Measurements from ENCODE around the gene LAMTOR3.

Gene LAMTOR3

GRCh38 chr4:99855678-99856077 is 38.5 kb downstream of the LAMTOR3 start:
- no peak for ATAC-seq
- TF ChIP-seq CREB5 (CRISPR knock-in tag; IDR thresholded peaks at IDR 0.05; ENCODE audit: low read depth) = no peak
- no peak for TF ChIP-seq TSHZ2 (CRISPR knock-in tag; IDR thresholded peaks at IDR 0.05)
- TF ChIP-seq OSR1 (CRISPR knock-in tag; IDR thresholded peaks at IDR 0.05) = no peak
- no peak for TF ChIP-seq CSDC2 (CRISPR knock-in tag; IDR thresholded peaks at IDR 0.05)
- no peak for TF ChIP-seq TCF4 (CRISPR knock-in tag; IDR thresholded peaks at IDR 0.05; ENCODE audit: borderline replicate concordance)
- no peak for TF ChIP-seq PPARA (CRISPR knock-in tag; IDR thresholded peaks at IDR 0.05; ENCODE audit: borderline replicate concordance)
- no peak for TF ChIP-seq ZNF565 (CRISPR knock-in tag; conservative IDR thresholded peaks at IDR 0.05; ENCODE audit: low read depth)
- TF ChIP-seq POU6F1 (CRISPR knock-in tag; IDR thresholded peaks at IDR 0.05; ENCODE audit: borderline replicate concordance, low read depth) = no peak
- TF ChIP-seq ZC3H10 (CRISPR knock-in tag; IDR thresholded peaks at IDR 0.05) = no peak
- no peak for TF ChIP-seq PATZ1 (CRISPR knock-in tag; IDR thresholded peaks at IDR 0.05; ENCODE audit: borderline replicate concordance)
- no peak for TF ChIP-seq GLIS3 (CRISPR knock-in tag; IDR thresholded peaks at IDR 0.05)
- no peak for TF ChIP-seq ZNF70 (CRISPR knock-in tag; IDR thresholded peaks at IDR 0.05)
- no peak for TF ChIP-seq ZFP3 (CRISPR knock-in tag; IDR thresholded peaks at IDR 0.05)
- TF ChIP-seq ESRRG (CRISPR knock-in tag; IDR thresholded peaks at IDR 0.05) = no peak
- no peak for TF ChIP-seq RARB (CRISPR knock-in tag; IDR thresholded peaks at IDR 0.05)
- no peak for TF ChIP-seq BACH2 (CRISPR knock-in tag; IDR thresholded peaks at IDR 0.05; ENCODE audit: borderline replicate concordance)
- no peak for TF ChIP-seq ISL1 (CRISPR knock-in tag; IDR thresholded peaks at IDR 0.05)
- no peak for TF ChIP-seq CSRNP3 (CRISPR knock-in tag; IDR thresholded peaks at IDR 0.05)
- no peak for TF ChIP-seq ZNF8 (CRISPR knock-in tag; IDR thresholded peaks at IDR 0.05)
- no peak for TF ChIP-seq ZFP30 (CRISPR knock-in tag; IDR thresholded peaks at IDR 0.05)

GRCh38 chr4:99853999-99854398 is 40.2 kb downstream of the LAMTOR3 start:
- no peak for ATAC-seq
- no peak for TF ChIP-seq ARNTL (CRISPR knock-in tag; IDR thresholded peaks at IDR 0.05; ENCODE audit: borderline replicate concordance, low read depth)
- TF ChIP-seq ISL1 (CRISPR knock-in tag; IDR thresholded peaks at IDR 0.05) = no peak
- no peak for TF ChIP-seq CSDC2 (CRISPR knock-in tag; IDR thresholded peaks at IDR 0.05)
- no peak for TF ChIP-seq CREB5 (CRISPR knock-in tag; IDR thresholded peaks at IDR 0.05; ENCODE audit: low read depth)
- no peak for TF ChIP-seq ZFP30 (CRISPR knock-in tag; IDR thresholded peaks at IDR 0.05)
- no peak for TF ChIP-seq TSHZ2 (CRISPR knock-in tag; IDR thresholded peaks at IDR 0.05)
- TF ChIP-seq BACH2 (CRISPR knock-in tag; IDR thresholded peaks at IDR 0.05; ENCODE audit: borderline replicate concordance) = no peak
- TF ChIP-seq OSR1 (CRISPR knock-in tag; IDR thresholded peaks at IDR 0.05) = no peak
- no peak for TF ChIP-seq CSRNP3 (CRISPR knock-in tag; IDR thresholded peaks at IDR 0.05)
- no peak for TF ChIP-seq GLIS3 (CRISPR knock-in tag; IDR thresholded peaks at IDR 0.05)
- no peak for TF ChIP-seq POU6F1 (CRISPR knock-in tag; IDR thresholded peaks at IDR 0.05; ENCODE audit: borderline replicate concordance, low read depth)
- no peak for TF ChIP-seq ZNF8 (CRISPR knock-in tag; IDR thresholded peaks at IDR 0.05)
- TF ChIP-seq ZNF70 (CRISPR knock-in tag; IDR thresholded peaks at IDR 0.05) = no peak
- TF ChIP-seq RARB (CRISPR knock-in tag; IDR thresholded peaks at IDR 0.05) = no peak
